Neutrophil (primary cell): Measurements from ENCODE around the gene DIDO1.
A peak's percentile ranks its signal among the peaks of the same experiment; 100 is the strongest.

Experiments
- H3K27ac ChIP-seq: fragments of 200-600 bp; sonication (generic); 2 replicates; pipeline ENCODE4 v1.5.1; 2016; ENCODE audit warnings: mild to moderate bottlenecking, moderate library complexity
- H3K27me3 ChIP-seq: fragments of 200-600 bp; sonication (generic); 2 replicates; pipeline ENCODE4 v1.6.0; 2016; ENCODE audit warnings: mild to moderate bottlenecking
- H3K36me3 ChIP-seq: fragments of 200-600 bp; sonication (generic); 2 replicates; pipeline ENCODE4 v1.5.1; 2017
- H3K4me1 ChIP-seq, 2 experiments: fragments of 200-600 bp in 1 of 2; sonication (generic) in 1 of 2; 1 replicate in 1 of 2; 2 replicates in 1 of 2; pipeline versions ENCODE4 v1.5.1 to v1.6.1; 2013 to 2016; ENCODE audit warnings: low read depth in 1 of 2, low read length in 1 of 2, mild to moderate bottlenecking in 1 of 2, moderate library complexity in 1 of 2; ENCODE audit not compliant: control insufficient read depth in 1 of 2, insufficient read depth in 1 of 2
- H3K4me3 ChIP-seq, 2 experiments: fragments of 200-600 bp in 1 of 2; sonication (generic) in 1 of 2; 1 replicate in 1 of 2; 2 replicates in 1 of 2; pipeline ENCODE4 v1.5.1; 2013 to 2016; ENCODE audit warnings: low read depth in 1 of 2, low read length in 1 of 2, mild to moderate bottlenecking in 1 of 2, moderate library complexity in 1 of 2
- H3K9me3 ChIP-seq: fragments of 200-600 bp; sonication (generic); 2 replicates; pipeline ENCODE4 v1.5.1; 2016
- TF ChIP-seq, protein P1 (sequence below): fragments of 200-600 bp; sonication (generic); IDR thresholded peaks from 2 replicates; pipeline ENCODE4 v1.5.1; 2016; ENCODE audit warnings: antibody characterized with exemption

DIDO1 gene

GRCh38 chr20:62910777-62911497 is 15.4 kb downstream of the DIDO1 start:
- peaks cover 75% of the 10 kb centered on the region for H3K36me3 ChIP-seq
- TF ChIP-seq, protein P1, sequence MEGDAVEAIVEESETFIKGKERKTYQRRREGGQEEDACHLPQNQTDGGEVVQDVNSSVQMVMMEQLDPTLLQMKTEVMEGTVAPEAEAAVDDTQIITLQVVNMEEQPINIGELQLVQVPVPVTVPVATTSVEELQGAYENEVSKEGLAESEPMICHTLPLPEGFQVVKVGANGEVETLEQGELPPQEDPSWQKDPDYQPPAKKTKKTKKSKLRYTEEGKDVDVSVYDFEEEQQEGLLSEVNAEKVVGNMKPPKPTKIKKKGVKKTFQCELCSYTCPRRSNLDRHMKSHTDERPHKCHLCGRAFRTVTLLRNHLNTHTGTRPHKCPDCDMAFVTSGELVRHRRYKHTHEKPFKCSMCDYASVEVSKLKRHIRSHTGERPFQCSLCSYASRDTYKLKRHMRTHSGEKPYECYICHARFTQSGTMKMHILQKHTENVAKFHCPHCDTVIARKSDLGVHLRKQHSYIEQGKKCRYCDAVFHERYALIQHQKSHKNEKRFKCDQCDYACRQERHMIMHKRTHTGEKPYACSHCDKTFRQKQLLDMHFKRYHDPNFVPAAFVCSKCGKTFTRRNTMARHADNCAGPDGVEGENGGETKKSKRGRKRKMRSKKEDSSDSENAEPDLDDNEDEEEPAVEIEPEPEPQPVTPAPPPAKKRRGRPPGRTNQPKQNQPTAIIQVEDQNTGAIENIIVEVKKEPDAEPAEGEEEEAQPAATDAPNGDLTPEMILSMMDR, result no peak
- H3K27ac ChIP-seq, result no peak overlapping the region
- no peaks in the 10 kb centered on the region for H3K27me3 ChIP-seq
- H3K4me1 ChIP-seq, result no peaks in the 10 kb centered on the region
- H3K9me3 ChIP-seq, result no peaks in the 10 kb centered on the region
- no peak overlapping the region for H3K4me3 ChIP-seq

GRCh38 chr20:62910217-62910766 is 16.0 kb downstream of the DIDO1 start:
- H3K36me3 ChIP-seq, result peaks cover 82% of the 10 kb centered on the region
- no peaks in the 10 kb centered on the region for H3K27me3 ChIP-seq
- H3K4me3 ChIP-seq, result no peak overlapping the region
- no peak overlapping the region for H3K27ac ChIP-seq
- no peaks in the 10 kb centered on the region for H3K4me1 ChIP-seq
- TF ChIP-seq, protein P1, result no peak
- H3K9me3 ChIP-seq, result no peaks in the 10 kb centered on the region

GRCh38 chr20:62908971-62909791 is 17.1 kb downstream of the DIDO1 start:
- Histone ChIP-seq H3K27me3 (no peaks in the 10 kb centered on the region), H3K27ac (no peak overlapping the region), H3K4me1 (no peaks in the 10 kb centered on the region), H3K36me3 (peaks cover 93% of the 10 kb centered on the region), H3K4me3 (no peak overlapping the region), H3K9me3 (no peaks in the 10 kb centered on the region)
- TF ChIP-seq, protein P1, result no peak

- no peak overlapping the region for H3K27ac ChIP-seq
Observed at GRCh38 chr20:62907384-62908317, 18.7 kb downstream of the DIDO1 start.

More at GRCh38 chr20:62907384-62908317, 18.7 kb downstream of the DIDO1 start:
- H3K4me1 ChIP-seq, result no peaks in the 10 kb centered on the region
- TF ChIP-seq, protein P1, result peak; percentile 15
- H3K36me3 ChIP-seq, result peaks cover 98% of the 10 kb centered on the region
- H3K9me3 ChIP-seq, result no peaks in the 10 kb centered on the region
- no peak overlapping the region for H3K4me3 ChIP-seq
- H3K27me3 ChIP-seq, result no peaks in the 10 kb centered on the region
